ENCODE data around the gene SLC25A40. TPM values are rescaled to one million over a fixed set of nuclear protein-coding genes. Genes with fewer than 3 reads are reported as not detected.
A peak's percentile ranks its signal among the peaks of the same experiment; 100 is the strongest.
"Not testable (repeated sequence)": the region's sequence is repeated elsewhere in the genome, so short reads cannot be mapped to it uniquely, and the experiment has no call there.

SLC25A40 gene, protein sequence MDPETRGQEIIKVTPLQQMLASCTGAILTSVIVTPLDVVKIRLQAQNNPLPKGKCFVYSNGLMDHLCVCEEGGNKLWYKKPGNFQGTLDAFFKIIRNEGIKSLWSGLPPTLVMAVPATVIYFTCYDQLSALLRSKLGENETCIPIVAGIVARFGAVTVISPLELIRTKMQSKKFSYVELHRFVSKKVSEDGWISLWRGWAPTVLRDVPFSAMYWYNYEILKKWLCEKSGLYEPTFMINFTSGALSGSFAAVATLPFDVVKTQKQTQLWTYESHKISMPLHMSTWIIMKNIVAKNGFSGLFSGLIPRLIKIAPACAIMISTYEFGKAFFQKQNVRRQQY
- total RNA-seq: 43.3 and 51.0 TPM in 2 replicates

DNA sequence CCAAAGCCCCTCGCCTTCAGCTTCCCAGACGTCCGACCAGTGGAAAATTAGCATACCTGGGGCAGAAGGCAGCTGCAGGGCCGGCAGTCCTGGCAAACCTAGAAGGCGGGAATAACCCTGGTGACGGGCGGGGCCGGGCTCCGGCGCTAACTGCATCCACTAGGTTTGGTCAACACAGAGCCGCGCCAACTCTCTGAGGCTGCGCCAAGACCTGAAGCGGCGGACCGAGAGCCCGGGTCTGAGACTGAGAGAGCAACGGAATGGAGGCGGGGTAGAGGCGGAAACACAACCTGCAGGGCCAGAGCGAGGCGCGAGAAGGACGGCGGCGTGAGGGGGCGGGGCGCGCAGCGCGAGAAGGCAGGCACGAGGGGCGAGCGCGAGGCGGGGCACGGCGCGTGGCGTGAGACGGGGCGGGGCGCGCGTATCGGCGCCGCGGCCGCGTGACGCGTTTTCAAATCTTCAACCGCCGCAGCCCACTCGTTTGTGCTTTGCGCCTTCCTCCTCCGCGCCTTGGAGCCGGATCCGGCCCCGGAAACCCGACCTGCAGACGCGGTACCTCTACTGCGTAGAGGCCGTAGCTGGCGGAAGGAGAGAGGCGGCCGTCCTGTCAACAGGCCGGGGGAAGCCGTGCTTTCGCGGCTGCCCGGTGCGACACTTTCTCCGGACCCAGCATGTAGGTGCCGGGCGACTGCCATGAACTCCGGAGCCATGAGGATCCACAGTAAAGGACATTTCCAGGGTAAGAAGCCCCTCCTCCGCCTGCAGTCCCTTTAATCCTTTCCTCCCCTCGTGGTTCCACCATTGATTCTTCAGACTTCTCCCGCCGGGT, at the start of gene SLC25A40, which contains the start of gene DBF4:
Gene SLC25A40 (minus strand): TSS at position 321 of the 829 bp plus-strand sequence. CDS start 17,633 bp downstream, outside the sequence.
Gene DBF4 (plus strand): TSS at position 454 of the 829 bp plus-strand sequence. CDS start 240 bp downstream, at position 694.
- H3K4me1 Mint-ChIP-seq: peaks cover 49% of the 10 kb centered on the region
- peak; percentile 99 for DNase-seq

DNA sequence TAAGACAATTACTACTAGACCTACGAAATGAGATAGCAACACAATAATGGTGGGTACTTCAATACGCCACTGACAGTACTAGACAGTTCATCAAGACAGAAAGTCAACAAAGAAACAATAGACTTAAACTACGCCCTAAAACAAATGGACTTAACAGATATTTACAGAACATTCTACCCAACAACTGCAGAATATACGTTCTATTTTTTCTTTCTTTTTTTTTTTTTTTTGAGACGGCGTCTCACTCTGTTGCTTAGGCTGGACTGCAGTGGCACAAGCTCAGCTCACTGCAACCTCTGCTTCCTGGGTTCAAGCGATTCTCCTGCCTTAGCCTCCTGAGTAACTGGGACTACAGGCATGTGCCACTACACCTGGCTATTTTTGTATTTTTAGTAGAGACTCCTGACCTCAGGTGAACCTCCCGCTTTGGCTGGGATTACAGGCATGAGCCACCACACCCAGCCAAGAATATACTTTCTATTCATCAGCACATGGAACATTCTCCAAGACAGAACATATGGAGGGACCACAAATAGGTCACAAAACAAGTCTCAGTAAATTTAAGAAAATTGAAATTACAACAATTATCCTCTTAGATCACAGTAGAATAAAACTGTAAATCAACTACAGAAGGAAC, 46.7 kb upstream of the SLC25A40 start:
- H3K4me1 Mint-ChIP-seq; DNase-seq; H3K9me3 Mint-ChIP-seq; H3K36me3 Mint-ChIP-seq (ENCODE audit: low read depth); intact Hi-C loops (cut with micrococcal nuclease); H3K27ac Mint-ChIP-seq; H3K4me3 Mint-ChIP-seq: not testable (repeated sequence)
- H3K27me3 Mint-ChIP-seq: peaks cover 12% of the 10 kb centered on the region

More for the DNA sequence above, at the start of gene SLC25A40, which contains the start of gene DBF4:
- intact Hi-C loops (cut with micrococcal nuclease): loop anchor here (1.0 to 5.0 kb wide), 7 partner anchors 11 to 724 kb away; partner anchors contain the start of genes ADAM22, DMTF1, RUNDC3B and TMEM243
- Mint-ChIP-seq H3K36me3 (ENCODE audit: low read depth) (peaks cover 43% of the 10 kb centered on the region), H3K27me3 (no peaks in the 10 kb centered on the region), H3K9me3 (no peaks in the 10 kb centered on the region), H3K4me3 (peak within 1 kb of the TSS; percentile 88), H3K27ac (peak within 1 kb of the TSS; percentile 98)

DNA sequence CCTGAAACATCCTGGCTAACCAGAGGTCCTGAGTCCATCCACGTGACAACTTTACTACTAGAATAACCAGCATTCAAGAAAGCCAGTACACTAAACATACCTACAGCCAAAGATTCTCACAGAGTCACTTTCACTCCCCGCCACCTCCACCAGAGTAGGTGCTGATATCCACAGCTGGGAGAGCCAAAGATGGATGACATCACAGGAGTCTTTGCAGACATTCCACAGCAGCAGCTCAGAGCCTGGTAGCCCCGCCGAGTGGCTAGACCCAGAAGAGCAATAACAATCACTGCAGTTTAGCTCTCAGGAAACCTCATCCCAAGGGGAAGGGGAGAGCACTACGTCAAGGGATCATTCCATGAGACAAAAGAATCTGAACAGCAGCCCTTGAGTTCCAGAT, 44.4 kb upstream of the SLC25A40 start:
- H3K36me3 Mint-ChIP-seq (ENCODE audit: low read depth): no peaks in the 10 kb centered on the region
- intact Hi-C loops (cut with micrococcal nuclease): no loop called here
- no peaks in the 10 kb centered on the region for H3K9me3 Mint-ChIP-seq
- H3K27me3 Mint-ChIP-seq: peaks cover 14% of the 10 kb centered on the region
- H3K4me3 Mint-ChIP-seq: no peak overlapping the region
- no peak overlapping the region for H3K27ac Mint-ChIP-seq
- no peak for DNase-seq
- H3K4me1 Mint-ChIP-seq: no peaks in the 10 kb centered on the region

- no peaks in the 10 kb centered on the region for H3K36me3 Mint-ChIP-seq (ENCODE audit: low read depth)
- H3K27me3 Mint-ChIP-seq: peaks cover 14% of the 10 kb centered on the region
- intact Hi-C loops (cut with micrococcal nuclease): no loop called here
- no peaks in the 10 kb centered on the region for H3K9me3 Mint-ChIP-seq
- no peak overlapping the region for H3K4me3 Mint-ChIP-seq
- H3K27ac Mint-ChIP-seq: no peak overlapping the region
- no peak for DNase-seq
- H3K4me1 Mint-ChIP-seq: no peaks in the 10 kb centered on the region
Observed at GRCh38 chr7:87919875-87920274, 43.7 kb upstream of the SLC25A40 start.

- no peaks in the 10 kb centered on the region for H3K9me3 Mint-ChIP-seq
- H3K36me3 Mint-ChIP-seq (ENCODE audit: low read depth): no peaks in the 10 kb centered on the region
Observed at GRCh38 chr7:87918740-87919139, 42.6 kb upstream of the SLC25A40 start.

DNA sequence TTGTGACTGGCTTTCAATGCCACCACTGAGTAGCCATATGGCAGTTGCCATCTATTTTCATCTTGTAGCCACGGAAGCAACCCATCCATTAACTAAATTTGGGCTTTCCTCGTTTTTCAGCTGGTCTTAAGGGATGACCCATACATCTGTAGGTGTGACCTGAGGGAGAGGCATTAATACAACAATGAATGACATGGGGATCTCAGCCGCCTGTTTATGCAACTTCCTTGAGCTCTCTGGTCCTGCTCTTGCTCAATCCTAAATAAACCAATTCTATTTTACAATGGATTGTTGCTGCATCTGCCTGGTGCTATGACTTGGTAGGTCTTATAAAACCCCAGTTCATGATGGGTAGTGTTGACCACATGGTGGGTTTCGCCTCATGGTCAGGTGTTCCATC, 36.0 kb upstream of the SLC25A40 start:
- DNase-seq: no peak
- intact Hi-C loops (cut with micrococcal nuclease): no loop called here
- H3K4me3 Mint-ChIP-seq: no peak overlapping the region
- no peak overlapping the region for H3K27ac Mint-ChIP-seq
- peaks cover 2% of the 10 kb centered on the region for H3K4me1 Mint-ChIP-seq
- H3K27me3 Mint-ChIP-seq: peaks cover 2% of the 10 kb centered on the region
- no peaks in the 10 kb centered on the region for H3K9me3 Mint-ChIP-seq
- peaks cover 10% of the 10 kb centered on the region for H3K36me3 Mint-ChIP-seq (ENCODE audit: low read depth)

More at GRCh38 chr7:87918740-87919139, 42.6 kb upstream of the SLC25A40 start:
- no peak for DNase-seq
- intact Hi-C loops (cut with micrococcal nuclease): no loop called here
- H3K4me3 Mint-ChIP-seq: no peak overlapping the region
- no peaks in the 10 kb centered on the region for H3K4me1 Mint-ChIP-seq
- peaks cover 13% of the 10 kb centered on the region for H3K27me3 Mint-ChIP-seq
- no peak overlapping the region for H3K27ac Mint-ChIP-seq

- H3K27me3 Mint-ChIP-seq; H3K4me1 Mint-ChIP-seq; H3K27ac Mint-ChIP-seq; H3K9me3 Mint-ChIP-seq; intact Hi-C loops (cut with micrococcal nuclease); H3K4me3 Mint-ChIP-seq; DNase-seq: not testable (repeated sequence)
- peaks cover 18% of the 10 kb centered on the region for H3K36me3 Mint-ChIP-seq (ENCODE audit: low read depth)
Observed at GRCh38 chr7:87908814-87909213, 32.7 kb upstream of the SLC25A40 start.

- intact Hi-C loops (cut with micrococcal nuclease); H3K9me3 Mint-ChIP-seq; DNase-seq; H3K4me1 Mint-ChIP-seq; H3K4me3 Mint-ChIP-seq; H3K27ac Mint-ChIP-seq; H3K27me3 Mint-ChIP-seq: not testable (repeated sequence)
- H3K36me3 Mint-ChIP-seq (ENCODE audit: low read depth): peaks cover 26% of the 10 kb centered on the region
Observed at GRCh38 chr7:87907136-87907906, 31.2 kb upstream of the SLC25A40 start.

DNA sequence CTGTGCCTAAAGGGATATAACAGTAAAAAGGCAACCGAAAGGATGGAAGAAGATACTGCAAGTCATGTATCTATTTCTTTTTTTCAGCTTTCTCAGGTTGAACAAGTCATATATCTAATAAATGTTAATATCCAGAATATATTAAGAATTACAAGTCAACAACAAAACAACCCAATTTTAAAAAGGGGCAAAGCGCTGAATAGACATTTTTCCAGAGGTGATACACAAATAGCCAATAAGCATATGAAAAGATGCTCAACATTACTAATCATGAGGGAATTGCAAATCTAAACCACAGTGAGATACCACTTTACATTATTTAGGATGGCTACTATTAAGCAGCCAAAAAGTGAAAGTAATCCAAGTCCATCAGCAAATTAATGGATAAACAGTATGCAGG, 23.1 kb upstream of the SLC25A40 start:
- Mint-ChIP-seq H3K27me3 (no peaks in the 10 kb centered on the region), H3K36me3 (ENCODE audit: low read depth) (peaks cover 65% of the 10 kb centered on the region), H3K4me1 (peaks cover 12% of the 10 kb centered on the region), H3K4me3 (no peak overlapping the region), H3K9me3 (no peaks in the 10 kb centered on the region), H3K27ac (no peak overlapping the region)
- intact Hi-C loops (cut with micrococcal nuclease): no loop called here
- DNase-seq: no peak

- Mint-ChIP-seq H3K9me3 (no peaks in the 10 kb centered on the region), H3K4me1 (peaks cover 11% of the 10 kb centered on the region), H3K27me3 (no peaks in the 10 kb centered on the region), H3K36me3 (ENCODE audit: low read depth) (peaks cover 65% of the 10 kb centered on the region), H3K27ac (no peak overlapping the region), H3K4me3 (no peak overlapping the region)
- DNase-seq: no peak
- intact Hi-C loops (cut with micrococcal nuclease): no loop called here
Observed at GRCh38 chr7:87895363-87895762, 19.2 kb upstream of the SLC25A40 start.

- DNase-seq: no peak
- no peak overlapping the region for H3K4me3 Mint-ChIP-seq
- H3K4me1 Mint-ChIP-seq: peaks cover 20% of the 10 kb centered on the region
- H3K9me3 Mint-ChIP-seq: no peaks in the 10 kb centered on the region
- H3K36me3 Mint-ChIP-seq (ENCODE audit: low read depth): peaks cover 48% of the 10 kb centered on the region
- H3K27me3 Mint-ChIP-seq: no peaks in the 10 kb centered on the region
- intact Hi-C loops (cut with micrococcal nuclease): loop anchor here (1.0 to 5.0 kb wide), 3 partner anchors 11 to 380 kb away; partner anchors contain the start of genes DBF4 and SLC25A40
- no peak overlapping the region for H3K27ac Mint-ChIP-seq
Observed at GRCh38 chr7:87886875-87887274, 10.7 kb upstream of the SLC25A40 start.

DNA sequence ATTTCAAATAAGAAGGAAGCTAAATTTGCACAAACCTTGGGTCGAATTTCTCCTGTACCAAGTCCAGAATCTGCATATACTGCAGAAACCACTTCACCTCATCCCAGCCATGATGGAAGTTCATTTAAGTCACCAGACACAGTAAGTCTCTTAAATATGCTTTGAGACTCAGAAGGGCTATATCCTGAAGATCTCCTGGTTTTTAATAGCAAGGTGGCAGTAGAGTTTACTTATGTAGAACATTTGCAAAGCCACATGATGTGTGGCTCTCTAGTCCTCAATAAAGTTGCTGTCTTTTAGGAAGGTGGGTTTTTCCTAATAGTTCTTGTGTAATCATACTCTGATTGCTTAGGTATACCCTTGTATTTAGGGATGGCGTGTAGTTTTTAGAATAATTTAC, 8.9 kb upstream of the SLC25A40 start:
- Mint-ChIP-seq H3K27me3 (no peaks in the 10 kb centered on the region), H3K27ac (no peak overlapping the region), H3K4me1 (peaks cover 28% of the 10 kb centered on the region), H3K9me3 (no peaks in the 10 kb centered on the region), H3K36me3 (ENCODE audit: low read depth) (peaks cover 49% of the 10 kb centered on the region), H3K4me3 (no peak overlapping the region)
- intact Hi-C loops (cut with micrococcal nuclease): loop anchor here (5.0 kb wide), 1 partner anchor 378 kb away; no protein-coding TSS in a partner anchor
- DNase-seq: no peak
